CD14-positive monocyte (primary cell): ENCODE measurements around the gene YIPF4. TPM values are rescaled to one million over a fixed set of nuclear protein-coding genes. Genes with fewer than 3 reads are reported as not detected.

Source experiments
- DNase-seq, 3 donors: peaks; one replicate each; pipeline ENCODE4 v3.0.0-alpha.2; 2011 to 2022
- H2AFZ ChIP-seq: 2 replicates; pipeline ENCODE4 v1.6.0; 2012; ENCODE audit warnings: mild to moderate bottlenecking, low read depth, low read length, inconsistent platforms; ENCODE audit not compliant: insufficient read depth, poor library complexity, severe bottlenecking
- H3K27ac ChIP-seq, 2 donors: 1 replicate in 1 of 2; 2 replicates in 1 of 2; pipeline ENCODE4 v1.5.1; 2012 to 2013; ENCODE audit warnings: low read length in 2 of 2, control low read depth in 1 of 2, inconsistent platforms in 1 of 2, low read depth in 1 of 2, mild to moderate bottlenecking in 1 of 2
- H3K27me3 ChIP-seq, 2 donors: one replicate each; pipeline versions ENCODE4 v1.6.0 to v1.6.1; 2011 to 2013; ENCODE audit warnings: low read length in 2 of 2; ENCODE audit not compliant: control insufficient read depth in 2 of 2, insufficient read depth in 2 of 2
- H3K36me3 ChIP-seq, 2 donors: replicated peaks in 1 of 2; 1 replicate in 1 of 2; 2 replicates in 1 of 2; pipeline versions ENCODE4 v1.5.1 to v1.6.1; 2012 to 2013; ENCODE audit warnings: low read length in 2 of 2, control low read depth in 1 of 2, inconsistent platforms in 1 of 2, mild to moderate bottlenecking in 1 of 2; ENCODE audit not compliant: insufficient read depth in 2 of 2, control insufficient read depth in 1 of 2
- H3K4me1 ChIP-seq, 2 donors: 1 replicate in 1 of 2; 2 replicates in 1 of 2; pipeline versions ENCODE4 v1.5.1 to v1.6.1; 2012 to 2013; ENCODE audit warnings: low read length in 2 of 2, control low read depth in 1 of 2, inconsistent platforms in 1 of 2, mild to moderate bottlenecking in 1 of 2, moderate library complexity in 1 of 2; ENCODE audit not compliant: insufficient read depth in 2 of 2, control insufficient read depth in 1 of 2
- H3K4me2 ChIP-seq: replicated peaks from 2 replicates; pipeline ENCODE3; 2012; ENCODE audit warnings: low read length, moderate library complexity, mild to moderate bottlenecking; ENCODE audit not compliant: poor library complexity, severe bottlenecking; ENCODE audit errors: extremely low read depth
- H3K4me3 ChIP-seq, 3 experiments: fragments of 200-600 bp in 1 of 3; sonication (generic) in 1 of 3; replicated peaks in 1 of 3; 1 replicate in 2 of 3; 2 replicates in 1 of 3; pipeline ENCODE4 v1.5.1; 2011 to 2013; ENCODE audit warnings: low read length in 3 of 3, mild to moderate bottlenecking in 3 of 3, control low read depth in 2 of 3, low read depth in 2 of 3, inconsistent platforms in 1 of 3, moderate library complexity in 1 of 3
- H3K79me2 ChIP-seq: 2 replicates; pipeline ENCODE4 v1.6.0; 2012; ENCODE audit warnings: mild to moderate bottlenecking, control low read depth, inconsistent platforms, low read length, moderate library complexity; ENCODE audit not compliant: insufficient read depth
- H3K9ac ChIP-seq: 2 replicates; pipeline ENCODE4 v1.6.0; 2017; ENCODE audit warnings: low read length, mild to moderate bottlenecking; ENCODE audit not compliant: insufficient read depth, poor library complexity, severe bottlenecking
- H3K9me3 ChIP-seq, 2 donors: replicated peaks in 1 of 2; 1 replicate in 1 of 2; 2 replicates in 1 of 2; pipeline versions ENCODE4 v1.5.1 to v1.6.1; 2012 to 2013; ENCODE audit warnings: low read length in 2 of 2, control low read depth in 1 of 2; ENCODE audit not compliant: control insufficient read depth in 1 of 2, insufficient read depth in 1 of 2
- H4K20me1 ChIP-seq: 2 replicates; pipeline ENCODE4 v1.6.0; 2012; ENCODE audit warnings: mild to moderate bottlenecking, low read length, control low read depth, moderate library complexity; ENCODE audit not compliant: insufficient read depth
- H3K27ac Mint-ChIP-seq, 7 donors: one replicate each; pipeline ENCODE4 v1.8.0; 2020; ENCODE audit warnings: mild to moderate bottlenecking in 7 of 7, mixed read lengths in 7 of 7, moderate library complexity in 6 of 7, inconsistent platforms in 2 of 7
- H3K27me3 Mint-ChIP-seq, 3 donors: one replicate each; pipeline ENCODE4 v1.8.0; 2021 to 2022; ENCODE audit warnings: low read depth in 3 of 3, mild to moderate bottlenecking in 3 of 3, mixed read lengths in 3 of 3, moderate library complexity in 3 of 3, inconsistent platforms in 1 of 3
- H3K36me3 Mint-ChIP-seq, 2 donors: one replicate each; pipeline ENCODE4 v1.8.0; 2020; ENCODE audit warnings: mixed read lengths in 2 of 2, inconsistent platforms in 1 of 2, mild to moderate bottlenecking in 1 of 2
- H3K4me1 Mint-ChIP-seq: one replicate; pipeline ENCODE4 v1.8.0; 2020; ENCODE audit warnings: mild to moderate bottlenecking, mixed read lengths
- H3K4me3 Mint-ChIP-seq, 2 donors: one replicate each; pipeline ENCODE4 v1.8.0; 2020; ENCODE audit warnings: mild to moderate bottlenecking in 2 of 2, mixed read lengths in 2 of 2, moderate library complexity in 1 of 2
- H3K9me3 Mint-ChIP-seq, 7 donors: one replicate each; pipeline ENCODE4 v1.8.0; 2020 to 2022; ENCODE audit warnings: mixed read lengths in 7 of 7, mild to moderate bottlenecking in 6 of 7, moderate library complexity in 6 of 7, inconsistent platforms in 2 of 7
- WGBS: methylation state at CpG from one replicate; pipeline ENCODE4 v1.1.5; 2013; ENCODE audit warnings: missing lambda C conversion rate; ENCODE audit not compliant: insufficient coverage; 5-methylcytosine and 5-hydroxymethylcytosine counted together
- intact Hi-C, 2 donors: fragments of 100-400 bp; cut with micrococcal nuclease; formaldehyde crosslinking; loops; one replicate each; pipeline versions ENCODE4 v1.15.0 to v1.15.1; 2023
- polyA plus RNA-seq, 3 donors: library from polyadenylated mRNA; depleted of rRNA in 1 of 3; unstranded in 2 of 3; stranded (reverse) in 1 of 3; fragments of 300-500 nt in 2 of 3; fragments of >200 nt in 1 of 3; fragmentation: Illumina TruSeq in 2 of 3; gene quantifications; 1 replicate in 2 of 3; 2 replicates in 1 of 3; pipeline ENCODE4 v1.2.3, GENCODE V29; 2012 to 2021
- TF ChIP-seq, protein P1 (sequence below): fragments of 200-600 bp; IDR thresholded peaks from one replicate; pipeline ENCODE4 v1.8.0; 2022; ENCODE audit warnings: antibody characterized with exemption, mild to moderate bottlenecking

YIPF4 gene
- polyA plus RNA-seq, 3 donors: 1.5 to 25.7 (median 20.0) TPM

DNA sequence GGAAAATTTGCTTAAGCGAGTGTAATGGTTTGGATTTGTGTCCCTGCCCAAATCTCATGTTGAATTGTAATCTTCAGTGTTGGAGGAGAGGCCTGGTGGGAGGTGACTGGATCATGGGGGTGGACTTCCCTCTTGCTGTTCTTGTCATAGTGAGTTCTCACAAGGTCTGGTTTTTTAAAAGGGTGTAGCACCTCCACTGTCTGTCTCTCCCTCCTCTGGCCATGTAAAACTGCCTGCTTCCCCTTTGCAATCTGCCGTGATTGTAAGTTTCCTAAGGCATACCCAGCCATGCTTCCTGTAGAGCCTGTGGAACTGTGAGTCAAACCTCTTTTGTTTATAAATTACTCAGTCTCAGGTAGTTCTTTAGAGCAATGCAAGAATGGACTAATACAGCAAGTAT, 6.6 kb downstream of the YIPF4 start:
- Histone ChIP-seq H2AFZ (no peak overlapping the region), H3K4me3 (peak overlapping the region in 1 of 3 experiments; percentile 26), H3K4me1 (peaks cover 31 to 43% of the 10 kb centered on the region in 2 donors), H3K27ac (peak overlapping the region; percentile 22 to 80), H3K9me3 (no peaks in the 10 kb centered on the region), H3K79me2 (peaks cover 93% of the 10 kb centered on the region), H3K9ac (peak overlapping the region; percentile 19), H3K36me3 (peaks cover 12 to 47% of the 10 kb centered on the region in 2 donors), H3K27me3 (no peaks in the 10 kb centered on the region), H4K20me1 (peaks cover 43% of the 10 kb centered on the region), H3K4me2 (peak overlapping the region; percentile 36)
- TF ChIP-seq, protein P1, sequence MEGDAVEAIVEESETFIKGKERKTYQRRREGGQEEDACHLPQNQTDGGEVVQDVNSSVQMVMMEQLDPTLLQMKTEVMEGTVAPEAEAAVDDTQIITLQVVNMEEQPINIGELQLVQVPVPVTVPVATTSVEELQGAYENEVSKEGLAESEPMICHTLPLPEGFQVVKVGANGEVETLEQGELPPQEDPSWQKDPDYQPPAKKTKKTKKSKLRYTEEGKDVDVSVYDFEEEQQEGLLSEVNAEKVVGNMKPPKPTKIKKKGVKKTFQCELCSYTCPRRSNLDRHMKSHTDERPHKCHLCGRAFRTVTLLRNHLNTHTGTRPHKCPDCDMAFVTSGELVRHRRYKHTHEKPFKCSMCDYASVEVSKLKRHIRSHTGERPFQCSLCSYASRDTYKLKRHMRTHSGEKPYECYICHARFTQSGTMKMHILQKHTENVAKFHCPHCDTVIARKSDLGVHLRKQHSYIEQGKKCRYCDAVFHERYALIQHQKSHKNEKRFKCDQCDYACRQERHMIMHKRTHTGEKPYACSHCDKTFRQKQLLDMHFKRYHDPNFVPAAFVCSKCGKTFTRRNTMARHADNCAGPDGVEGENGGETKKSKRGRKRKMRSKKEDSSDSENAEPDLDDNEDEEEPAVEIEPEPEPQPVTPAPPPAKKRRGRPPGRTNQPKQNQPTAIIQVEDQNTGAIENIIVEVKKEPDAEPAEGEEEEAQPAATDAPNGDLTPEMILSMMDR: no peak
- Mint-ChIP-seq H3K4me3 (peak overlapping the region in 1 of 2 donors; percentile 36), H3K9me3 (peaks cover 0 to 2% (median 0%) of the 10 kb centered on the region in 7 donors), H3K27ac (peak overlapping the region; percentile 77 to 92 (median 91)), H3K36me3 (peaks cover 34 to 46% of the 10 kb centered on the region in 2 donors), H3K4me1 (peaks cover 37% of the 10 kb centered on the region), H3K27me3 (no peaks in the 10 kb centered on the region)
- peak; percentile 75 to 79 (median 78) for DNase-seq
- intact Hi-C loops: no loop called here
- WGBS: 100% methylated on average over 1 of the region's 2 CpGs

DNA sequence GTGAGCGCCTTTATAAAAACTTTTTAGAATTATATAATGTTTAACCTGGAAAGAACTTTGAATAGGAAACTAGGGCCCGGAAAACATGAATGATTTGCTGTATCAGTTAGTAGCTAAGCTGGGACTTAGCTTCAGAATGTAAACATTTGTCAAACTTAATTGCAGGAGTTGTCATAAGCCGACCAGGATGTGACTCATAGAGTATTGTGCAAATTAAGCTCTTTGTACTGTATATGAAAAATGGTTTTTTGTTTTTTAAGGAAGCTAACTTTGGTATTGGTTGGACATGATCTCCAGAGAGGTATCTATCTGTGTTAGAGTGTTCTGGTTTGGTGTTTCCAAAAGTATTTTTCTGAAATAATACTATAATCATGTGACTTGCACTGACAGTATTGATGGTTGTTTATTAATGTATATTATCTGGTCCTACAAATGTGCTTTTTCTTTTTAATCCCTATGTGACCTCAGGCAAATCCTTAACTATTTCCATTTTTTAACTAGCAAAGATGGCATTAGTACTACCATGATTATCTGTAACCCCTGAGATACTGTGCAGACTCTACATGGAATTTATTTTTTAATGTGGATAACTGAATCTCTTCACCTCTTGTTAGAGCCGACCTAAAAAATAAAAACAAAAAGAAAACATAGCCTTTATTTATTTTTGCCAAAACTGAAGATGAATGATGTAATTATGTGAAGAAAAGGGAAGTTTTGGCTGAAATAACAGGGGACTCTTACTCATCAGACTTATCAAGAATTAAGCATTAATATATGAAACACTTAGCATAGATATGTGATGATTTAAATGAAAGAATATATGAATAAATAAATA, 11.7 kb downstream of the YIPF4 start:
- H3K9me3 ChIP-seq: no peaks in the 10 kb centered on the region
- WGBS: 14% methylated on average over 2 of the region's 4 CpGs
- TF ChIP-seq, protein P1: no peak
- peak overlapping the region in 1 of 3 experiments; percentile 58 for H3K4me3 ChIP-seq
- H3K27me3 Mint-ChIP-seq: no peaks in the 10 kb centered on the region
- peaks cover 35 to 45% of the 10 kb centered on the region in 2 donors for H3K36me3 Mint-ChIP-seq
- H3K36me3 ChIP-seq: peaks cover 18 to 27% of the 10 kb centered on the region in 2 donors
- peak overlapping the region in 1 of 2 donors; percentile 55 for H3K4me3 Mint-ChIP-seq
- DNase-seq: peak; percentile 79 to 95 (median 91)
- H3K79me2 ChIP-seq: peaks cover 75% of the 10 kb centered on the region
- H3K4me1 Mint-ChIP-seq: peaks cover 30% of the 10 kb centered on the region
- H4K20me1 ChIP-seq: peaks cover 15% of the 10 kb centered on the region
- H3K4me1 ChIP-seq: peaks cover 20 to 36% of the 10 kb centered on the region in 2 donors
- no peaks in the 10 kb centered on the region for H3K27me3 ChIP-seq
- peak overlapping the region; percentile 60 for H3K4me2 ChIP-seq
- H3K9ac ChIP-seq: peak overlapping the region; percentile 62
- H3K27ac ChIP-seq: peak overlapping the region; percentile 81 to 97
- peak overlapping the region; percentile 90 to 97 (median 94) for H3K27ac Mint-ChIP-seq
- peaks cover 0 to 3% (median 0%) of the 10 kb centered on the region in 7 donors for H3K9me3 Mint-ChIP-seq
- no peak overlapping the region for H2AFZ ChIP-seq
- intact Hi-C loops: loop anchor here in 1 of 2 donors (5.0 kb wide), 1 partner anchor 68 kb away; the partner anchor contains the start of gene BIRC6
